SK-N-SH (cell line): Measurements from ENCODE around the gene ALG3. TPM values are rescaled to one million over a fixed set of nuclear protein-coding genes. Genes with fewer than 3 reads are reported as not detected.

Experiments
- CTCF ChIA-PET: fragments of 300-600, 350-600 bp; formaldehyde crosslinking; extraction: SDS; loops from one replicate; lab custom pipeline; 2021; lab: Yijun Ruan, JAX
- POLR2A ChIA-PET: fragments of 350-600 bp; sonication (Branson Sonifier 250); formaldehyde crosslinking; extraction: SDS; loops from one replicate; lab custom pipeline; 2020; ENCODE audit warnings: antibody characterized with exemption, inconsistent platforms; lab: Yijun Ruan, JAX
- DNase-seq: peaks from one replicate; pipeline ENCODE4 v3.0.0; 2012
- H2AFZ ChIP-seq: fragments of 200-600 bp; sonication (generic); 2 replicates; pipeline ENCODE4 v1.8.1; 2016; ENCODE audit warnings: antibody characterized with exemption, mild to moderate bottlenecking, low read depth
- H3F3A ChIP-seq: fragments of 200-600 bp; sonication (generic); replicated peaks from 2 replicates; pipeline ENCODE3; 2016; ENCODE audit warnings: antibody characterized with exemption, mild to moderate bottlenecking; ENCODE audit not compliant: insufficient read depth
- H3K27ac ChIP-seq, 2 experiments: fragments of 200-500 bp in 1 of 2; fragments of 200-600 bp in 1 of 2; sonication (Bioruptor generic) in 1 of 2; sonication (generic), shearing (Covaris generic) in 1 of 2; 2 replicates each; pipeline versions ENCODE4 v1.5.1 to v1.6.1; 2014 to 2016; ENCODE audit warnings: low read depth in 2 of 2, inconsistent platforms in 1 of 2, low read length in 1 of 2, mild to moderate bottlenecking in 1 of 2, mixed read lengths in 1 of 2
- H3K27me3 ChIP-seq: fragments of 200-600 bp; sonication (generic), shearing (Covaris generic); 2 replicates; pipeline ENCODE4 v1.6.1; 2016; ENCODE audit warnings: mixed run types; ENCODE audit not compliant: insufficient read depth
- H3K36me3 ChIP-seq, 2 experiments: fragments of 200-500 bp in 1 of 2; fragments of 200-600 bp in 1 of 2; sonication (Bioruptor generic) in 1 of 2; sonication (generic) in 1 of 2; replicated peaks in 1 of 2; 2 replicates each; pipeline versions ENCODE3 to v1.5.1; 2014 to 2016; ENCODE audit warnings: low read length in 1 of 2, mild to moderate bottlenecking in 1 of 2; ENCODE audit not compliant: insufficient read depth in 2 of 2, control insufficient read depth in 1 of 2
- H3K4me1 ChIP-seq, 2 experiments: fragments of 200-500 bp in 1 of 2; fragments of 200-600 bp in 1 of 2; sonication (Bioruptor generic) in 1 of 2; sonication (generic), shearing (Covaris generic) in 1 of 2; 2 replicates each; pipeline versions ENCODE4 v1.5.1 to v1.6.1; 2014 to 2016; ENCODE audit warnings: low read depth in 1 of 2, low read length in 1 of 2, mixed run types in 1 of 2; ENCODE audit not compliant: insufficient read depth in 2 of 2, control insufficient read depth in 1 of 2
- H3K4me2 ChIP-seq: fragments of 200-600 bp; sonication (generic), shearing (Covaris generic); 2 replicates; pipeline ENCODE4 v1.6.1; 2017; ENCODE audit warnings: mixed run types
- H3K4me3 ChIP-seq, 2 experiments: fragments of 200-500 bp in 1 of 2; fragments of 200-600 bp in 1 of 2; sonication (Bioruptor generic) in 1 of 2; sonication (generic), shearing (Covaris generic) in 1 of 2; 2 replicates each; pipeline versions ENCODE4 v1.5.1 to v1.8.1; 2014 to 2016; ENCODE audit warnings: low read depth in 2 of 2, inconsistent platforms in 1 of 2, low read length in 1 of 2, mild to moderate bottlenecking in 1 of 2, mixed read lengths in 1 of 2, moderate library complexity in 1 of 2
- H3K79me2 ChIP-seq: fragments of 200-600 bp; sonication (generic); 2 replicates; pipeline ENCODE4 v1.8.1; 2017; ENCODE audit warnings: mild to moderate bottlenecking; ENCODE audit not compliant: insufficient read depth
- H3K9ac ChIP-seq: fragments of 200-600 bp; sonication (generic); 2 replicates; pipeline ENCODE4 v1.6.1; 2017; ENCODE audit warnings: mixed run types
- H3K9me2 ChIP-seq: fragments of 200-600 bp; sonication (generic); 2 replicates; pipeline ENCODE4 v1.6.1; 2017; ENCODE audit warnings: mixed run types
- H3K9me3 ChIP-seq: fragments of 200-600 bp; sonication (generic); 2 replicates; pipeline ENCODE4 v1.6.1; 2017; ENCODE audit warnings: mixed run types, mild to moderate bottlenecking, moderate library complexity
- H4K20me1 ChIP-seq: fragments of 200-600 bp; sonication (generic); 2 replicates; pipeline ENCODE4 v1.6.1; 2017; ENCODE audit warnings: mild to moderate bottlenecking, mixed run types; ENCODE audit not compliant: insufficient read depth
- CHD2 ChIP-seq: fragments of 150-350 bp; IDR thresholded peaks from 2 replicates; pipeline ENCODE4 v1.6.1; 2018; ENCODE audit warnings: low read length; ENCODE audit not compliant: partially characterized antibody
- CTCF ChIP-seq: fragments of 200-600 bp; sonication (generic); IDR thresholded peaks from 2 replicates; pipeline ENCODE4 v1.6.1; 2017; ENCODE audit warnings: antibody characterized with exemption, mild to moderate bottlenecking, moderate library complexity
- FOXJ3 ChIP-seq: sonication (generic); formaldehyde crosslinking; IDR thresholded peaks from 2 replicates; pipeline ENCODE4 v1.5.1; 2020; ENCODE audit warnings: mild to moderate bottlenecking, missing genetic modification reagents
- GATA2 ChIP-seq: sonication (generic); formaldehyde crosslinking; IDR thresholded peaks from 2 replicates; pipeline ENCODE4 v1.5.0; 2020; ENCODE audit warnings: mild to moderate bottlenecking, missing genetic modification reagents
- JUND ChIP-seq: IDR thresholded peaks from 2 replicates; pipeline ENCODE4 v1.4.0; 2012
- MAX ChIP-seq: IDR thresholded peaks from 2 replicates; pipeline ENCODE4 v1.4.0; 2012; ENCODE audit warnings: low read depth
- MEF2A ChIP-seq: IDR thresholded peaks from 2 replicates; pipeline ENCODE4 v1.4.0; 2012; ENCODE audit warnings: low read depth, borderline replicate concordance
- MXI1 ChIP-seq: IDR thresholded peaks from 2 replicates; pipeline ENCODE4 v1.6.1; 2012; ENCODE audit warnings: mild to moderate bottlenecking, low read depth, low read length, improper control_type of control experiment
- NRF1 ChIP-seq: IDR thresholded peaks from 2 replicates; pipeline ENCODE4 v1.6.1; 2012; ENCODE audit warnings: low read depth, mild to moderate bottlenecking, low read length
- PBX3 ChIP-seq: IDR thresholded peaks from 2 replicates; pipeline ENCODE4; 2012
- RCOR1 ChIP-seq: fragments of 150-350 bp; IDR thresholded peaks from 2 replicates; pipeline ENCODE4 v1.6.1; 2017; ENCODE audit warnings: antibody characterized with exemption, low read length
- RXRA ChIP-seq: IDR thresholded peaks from 2 replicates; pipeline ENCODE4 v1.4.0; 2012; ENCODE audit warnings: low read depth, mild to moderate bottlenecking, borderline replicate concordance
- TAF1 ChIP-seq: IDR thresholded peaks from 2 replicates; pipeline ENCODE4 v1.6.1; 2012; ENCODE audit warnings: low read depth, mild to moderate bottlenecking, low read length, moderate library complexity, borderline replicate concordance
- TCF12 ChIP-seq: IDR thresholded peaks from 2 replicates; pipeline ENCODE4 v1.4.0; 2012
- TEAD4 ChIP-seq: IDR thresholded peaks from 2 replicates; pipeline ENCODE4 v1.4.0; 2012; ENCODE audit warnings: mild to moderate bottlenecking, borderline replicate concordance; ENCODE audit not compliant: insufficient read depth
- USF1 ChIP-seq: IDR thresholded peaks from 2 replicates; pipeline ENCODE4 v1.4.0; 2012; ENCODE audit warnings: low read depth, borderline replicate concordance
- USF2 ChIP-seq: fragments of 150-350 bp; IDR thresholded peaks from 2 replicates; pipeline ENCODE4 v1.6.1; 2017; ENCODE audit warnings: antibody characterized with exemption, low read length, low read depth, borderline replicate concordance
- YY1 ChIP-seq: IDR thresholded peaks from 2 replicates; pipeline ENCODE4 v1.4.0; 2012; ENCODE audit warnings: low read depth, mild to moderate bottlenecking
- WGBS: methylation state at CpG from one replicate; pipeline ENCODE4 v1.1.6; 2017; ENCODE audit warnings: low lambda C conversion rate; 5-methylcytosine and 5-hydroxymethylcytosine counted together
- polyA plus RNA-seq, 3 experiments: library from polyadenylated mRNA; depleted of rRNA; stranded (reverse); fragments of >200 nt; gene quantifications; 2 replicates each; pipeline ENCODE4 v1.2.3, GENCODE V29; 2012

The ALG3 gene
- polyA plus RNA-seq, 1 of the 3 experiments (the other 2 are of a cell fraction): 66.0 TPM

GRCh38 chr3:184291044-184291737 lies 42.4 kb upstream of the ALG3 start:
- TF ChIP-seq YY1: no peak
- TF ChIP-seq TEAD4: no peak
- no peak for TF ChIP-seq GATA2 (CRISPR knock-in tag)
- TF ChIP-seq RCOR1: no peak
- no peak for TF ChIP-seq USF1
- no peak for TF ChIP-seq TCF12
- TF ChIP-seq USF2: no peak
- no peak for TF ChIP-seq RXRA
- no peak for TF ChIP-seq TAF1
- TF ChIP-seq JUND: no peak
- TF ChIP-seq MEF2A: no peak
- no peak for TF ChIP-seq NRF1
- no peak for TF ChIP-seq MAX
- no peak for TF ChIP-seq CHD2
- no peak for TF ChIP-seq CTCF
- TF ChIP-seq FOXJ3 (CRISPR knock-in tag): no peak
- no peak for TF ChIP-seq MXI1
- TF ChIP-seq PBX3: no peak
- peaks cover 4% of the 10 kb centered on the region for H3F3A ChIP-seq
- H3K9me2 ChIP-seq: no peaks in the 10 kb centered on the region
- WGBS: 72% methylated on average over 14 of the region's 22 CpGs
- no peak overlapping the region for H2AFZ ChIP-seq
- H3K4me1 ChIP-seq: no peaks in the 10 kb centered on the region
- no peaks in the 10 kb centered on the region for H3K36me3 ChIP-seq
- no peaks in the 10 kb centered on the region; the same call in 1 of the 2 replicates for H3K27me3 ChIP-seq
- H3K4me3 ChIP-seq: no peak overlapping the region
- H3K27ac ChIP-seq: no peak overlapping the region
- no peaks in the 10 kb centered on the region for H3K9me3 ChIP-seq
- no peak for DNase-seq
- no peak overlapping the region for H3K9ac ChIP-seq
- POLR2A ChIA-PET: interaction anchor here (0.6 kb wide), 1 partner anchor 18 kb away, joined by 3 read pairs; no protein-coding TSS in a partner anchor
- CTCF ChIA-PET: interaction anchor here (0.6 to 4.2 kb wide), 8 partner anchors 15 to 511 kb away, joined by 3 to 18 read pairs (median 5); partner anchors contain the start of gene EEF1AKMT4
- H3K4me2 ChIP-seq: no peak overlapping the region
- H4K20me1 ChIP-seq: no peaks in the 10 kb centered on the region
- H3K79me2 ChIP-seq: no peaks in the 10 kb centered on the region
